HG03175 (cell line): ENCODE results near the gene ERBB4.
"Not testable (repeated sequence)": the region's sequence is repeated elsewhere in the genome, so short reads cannot be mapped to it uniquely, and the experiment has no call there.

Experiments used
- ATAC-seq: cut with Tn5 transposase; IDR thresholded peaks from one replicate; pipeline ENCODE4 v1.9.1; 2021; ENCODE audit warnings: mild to moderate bottlenecking, moderate library complexity; ENCODE audit not compliant: unreplicated experiment

Gene ERBB4

DNA sequence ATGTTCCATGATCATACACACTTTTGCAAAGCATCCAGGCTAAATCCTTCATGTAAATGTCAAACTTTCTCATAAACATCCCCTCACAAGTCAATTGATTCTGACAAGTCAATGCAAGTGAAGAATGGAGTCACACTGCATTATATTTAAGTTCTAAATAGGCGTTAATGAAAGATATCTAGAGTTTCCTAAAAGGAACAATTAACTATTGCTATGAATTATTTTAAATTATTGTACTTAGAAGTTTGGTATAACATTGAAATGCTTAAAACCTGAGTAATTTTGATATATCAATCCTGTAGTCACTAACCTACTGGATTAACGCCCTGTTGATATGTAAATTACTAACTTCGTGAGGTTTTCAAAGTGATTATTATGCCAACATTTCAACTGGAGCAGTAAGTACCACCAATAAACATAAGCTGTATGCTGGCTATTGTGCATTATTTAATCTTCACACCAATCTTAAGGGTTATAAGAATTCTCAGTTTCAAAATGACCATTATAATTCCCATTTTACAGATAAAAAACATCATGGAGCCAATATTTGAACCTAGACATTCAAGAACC lies 884.3 kb downstream of the ERBB4 start:
- ATAC-seq, result no peak

DNA sequence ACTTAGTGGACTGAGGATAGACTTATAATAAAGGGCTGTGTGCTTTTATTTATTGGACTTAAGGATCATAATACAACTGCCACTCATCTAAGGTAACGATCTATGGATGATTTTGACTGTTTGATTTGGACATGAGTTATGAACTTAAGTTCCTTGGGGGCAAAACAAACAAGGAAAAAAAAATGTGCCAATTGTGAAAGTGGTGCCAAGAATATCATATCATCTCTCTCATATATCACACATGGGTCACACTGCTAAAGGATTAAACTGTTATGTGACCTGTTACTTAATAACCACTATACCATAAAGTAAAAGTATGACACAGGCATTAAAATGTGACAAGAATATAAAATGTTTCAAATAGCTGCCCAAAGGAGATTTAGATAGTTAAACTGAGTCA lies 886.3 kb downstream of the ERBB4 start:
- ATAC-seq, result no peak

DNA sequence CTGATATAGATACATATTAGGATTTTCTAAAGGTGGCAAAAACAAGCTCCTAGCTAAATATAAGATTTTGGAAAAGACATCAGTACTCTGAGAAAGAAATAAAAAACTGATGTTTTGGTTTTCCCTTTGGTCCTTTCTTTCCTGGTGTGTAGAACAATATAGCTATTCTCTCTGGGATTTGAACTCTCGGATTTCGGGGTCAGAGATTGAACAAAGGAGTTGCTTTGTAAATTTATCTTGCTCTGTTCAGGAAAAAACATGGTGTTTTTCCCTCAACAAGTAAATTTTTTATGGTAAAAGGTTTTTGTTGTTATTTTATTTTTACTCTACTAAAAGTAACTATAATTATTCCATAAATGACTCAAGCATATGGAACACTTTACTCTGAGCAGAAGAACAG lies 889.3 kb downstream of the ERBB4 start:
- no peak for ATAC-seq

DNA sequence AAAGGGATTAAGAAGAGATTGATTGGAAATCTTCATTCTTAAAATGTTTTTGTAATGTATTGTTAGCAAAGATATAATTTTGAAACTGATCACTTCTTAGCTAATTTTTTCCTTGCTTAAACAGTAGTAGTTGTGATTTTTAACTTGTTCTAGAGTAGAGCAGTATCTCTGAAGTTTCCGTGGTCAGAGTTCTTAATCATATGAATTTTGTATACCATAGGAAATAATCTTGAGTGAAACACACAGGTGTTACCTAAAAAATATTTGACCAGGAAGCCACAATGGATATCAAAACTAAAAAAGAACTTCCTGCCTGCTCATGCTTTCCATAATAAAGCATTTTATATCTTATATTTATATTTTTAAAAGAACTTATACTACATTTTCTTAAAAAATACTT lies 907.1 kb downstream of the ERBB4 start:
- no peak for ATAC-seq

GRCh38 chr2:211623096-211623495 lies 915.5 kb downstream of the ERBB4 start:
- ATAC-seq, result no peak

- no peak for ATAC-seq
Observed at GRCh38 chr2:211620986-211621385, 917.6 kb downstream of the ERBB4 start.

GRCh38 chr2:211617803-211618202 lies 920.8 kb downstream of the ERBB4 start:
- ATAC-seq, result no peak

GRCh38 chr2:211611621-211612020 lies 927.0 kb downstream of the ERBB4 start:
- no peak for ATAC-seq

GRCh38 chr2:211611061-211611518 lies 927.5 kb downstream of the ERBB4 start:
- ATAC-seq, result peak; percentile 76

DNA sequence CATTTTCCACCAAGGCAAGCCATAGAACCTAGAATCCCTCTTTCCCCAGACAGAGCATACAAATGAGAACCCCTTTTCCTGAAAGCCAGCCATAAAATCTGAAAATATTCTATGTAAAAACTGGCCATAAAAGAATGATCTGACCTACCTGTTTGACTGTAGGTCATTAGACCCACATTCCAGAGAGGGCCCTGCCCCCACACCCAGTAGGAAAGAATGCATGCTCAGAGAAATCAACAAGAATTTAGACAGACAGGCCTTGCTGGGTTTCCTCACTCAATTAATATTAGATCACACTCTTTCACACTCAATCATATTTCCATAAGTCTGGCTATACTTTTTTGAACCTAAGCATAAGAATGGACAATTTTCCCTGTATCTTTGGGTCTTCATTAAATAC lies 929.5 kb downstream of the ERBB4 start:
- ATAC-seq, result no peak

DNA sequence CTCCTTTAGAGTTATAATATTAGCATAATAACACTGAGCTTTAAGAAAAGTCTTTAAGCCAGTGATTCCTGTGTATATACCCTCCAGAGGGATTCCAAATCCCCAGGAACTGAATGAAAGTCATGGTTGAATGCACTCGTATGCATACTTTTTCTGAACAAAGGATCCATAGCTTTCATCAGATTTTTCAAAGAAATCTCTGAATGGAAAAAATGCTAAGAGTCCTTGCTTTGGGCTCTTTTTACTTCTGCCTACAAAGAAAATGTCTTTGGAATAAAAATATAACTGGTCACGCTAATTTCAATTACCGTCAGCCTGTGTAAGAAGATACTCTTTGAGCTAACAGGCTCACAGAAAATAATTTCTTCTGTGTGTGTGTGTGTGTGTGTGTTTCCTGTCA lies 939.5 kb downstream of the ERBB4 start:
- no peak for ATAC-seq

GRCh38 chr2:211598238-211598637 lies 940.4 kb downstream of the ERBB4 start:
- ATAC-seq, result no peak

DNA sequence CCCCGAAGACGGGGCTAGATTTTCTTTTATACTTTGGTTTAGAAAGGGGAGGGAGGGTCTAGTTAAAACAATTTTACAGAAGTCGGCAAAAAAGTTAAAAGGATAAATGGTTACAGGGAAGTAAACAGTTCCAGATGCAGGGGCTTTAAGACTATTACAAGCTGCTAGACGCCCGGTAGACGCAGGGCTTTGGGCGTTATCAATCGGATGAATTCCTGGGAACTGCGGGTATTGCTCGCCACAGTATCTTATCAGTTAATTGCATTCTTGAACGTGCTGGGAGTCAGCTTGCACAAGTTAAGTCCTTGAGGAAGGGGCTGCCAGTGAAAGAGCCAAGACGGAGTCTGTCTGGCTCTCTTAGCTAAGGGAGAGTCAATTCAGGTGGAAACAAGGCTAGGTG lies 946.6 kb downstream of the ERBB4 start:
- not testable (repeated sequence) for ATAC-seq

DNA sequence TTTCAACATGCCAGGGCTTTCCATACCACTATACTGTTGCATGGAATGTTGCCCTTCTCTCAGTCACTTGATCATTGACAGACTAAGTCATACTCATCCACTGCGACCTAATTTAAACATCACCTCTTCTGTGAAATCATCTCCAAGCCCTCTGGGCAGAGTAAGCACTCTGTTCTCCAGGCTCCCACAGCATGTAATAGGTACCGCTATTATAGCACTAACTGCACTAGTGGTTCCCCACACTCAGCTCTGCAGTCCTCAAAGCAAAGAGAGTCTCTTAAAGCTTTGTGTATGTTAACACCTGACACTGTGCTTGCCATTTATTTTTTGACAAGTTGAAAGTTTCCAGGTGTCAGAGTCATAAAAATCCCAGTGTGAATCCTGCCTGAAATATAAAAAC lies 947.2 kb downstream of the ERBB4 start:
- ATAC-seq, result no peak

DNA sequence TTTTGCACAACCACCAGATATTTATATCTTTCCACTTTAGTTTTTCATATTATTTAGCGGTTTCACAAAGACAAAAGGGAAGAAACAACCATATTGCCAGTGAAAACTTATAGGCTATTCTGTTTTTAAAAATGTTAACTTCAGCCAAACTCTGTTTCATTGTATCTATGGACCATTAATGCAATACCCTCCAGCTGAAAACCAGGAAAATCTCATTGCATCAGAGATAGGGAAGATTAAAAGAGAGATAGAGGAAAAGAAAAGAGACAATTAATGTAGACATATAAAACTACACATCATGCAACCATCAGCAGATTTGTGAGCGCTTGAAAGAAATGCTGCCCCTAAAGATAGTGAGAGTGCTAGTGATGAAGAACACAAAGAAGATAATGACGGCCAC lies 970.2 kb downstream of the ERBB4 start:
- ATAC-seq, result no peak

GRCh38 chr2:211564441-211564840 lies 974.2 kb downstream of the ERBB4 start:
- no peak for ATAC-seq

GRCh38 chr2:211545582-211545981 lies 993.0 kb downstream of the ERBB4 start:
- ATAC-seq, result no peak

- no peak for ATAC-seq
Observed at GRCh38 chr2:211534632-211535031, 1004.0 kb downstream of the ERBB4 start.

- ATAC-seq, result not testable (repeated sequence)
Observed at GRCh38 chr2:211524248-211524647, 1014.4 kb downstream of the ERBB4 start.

DNA sequence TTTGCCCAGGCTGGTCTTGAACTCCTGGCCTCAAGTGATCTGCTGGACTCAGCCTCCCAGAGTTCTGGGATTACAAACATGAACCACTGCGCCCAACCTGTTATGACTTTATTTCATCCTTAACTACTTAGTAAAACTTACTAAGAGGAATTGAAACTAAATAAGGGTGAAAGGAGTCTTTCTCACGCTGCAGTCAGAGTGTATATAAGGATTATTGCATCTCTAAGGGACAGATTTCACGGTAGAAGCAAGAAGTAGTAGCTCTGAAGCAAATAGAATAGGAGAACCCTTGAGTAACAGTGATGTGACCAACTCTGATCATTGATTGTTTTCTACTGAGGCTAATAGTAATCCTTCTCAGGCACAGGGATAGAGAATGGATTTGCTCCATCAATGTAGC lies 1022.1 kb downstream of the ERBB4 start:
- no peak for ATAC-seq

DNA sequence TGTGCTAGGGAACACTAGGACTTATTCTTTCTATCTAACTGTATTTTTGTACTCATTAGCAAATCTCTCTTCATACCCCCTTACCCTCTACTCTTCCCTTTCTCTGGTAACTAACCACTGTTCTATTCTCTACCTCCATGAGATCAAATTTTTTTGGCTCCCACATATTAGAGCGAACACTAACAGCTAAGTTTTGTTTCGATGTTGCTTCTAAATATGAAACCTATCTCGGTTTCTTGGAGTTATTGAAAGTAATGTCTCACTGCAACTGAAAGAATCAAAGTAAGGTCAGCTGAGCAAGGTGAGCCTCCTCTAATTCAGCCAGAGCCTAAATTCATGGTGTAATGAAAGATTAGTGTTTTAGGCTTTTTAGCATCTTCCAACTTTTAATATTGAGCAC lies 1024.6 kb downstream of the ERBB4 start:
- ATAC-seq, result no peak

- no peak for ATAC-seq
Observed at GRCh38 chr2:211513446-211513845, 1025.2 kb downstream of the ERBB4 start.

DNA sequence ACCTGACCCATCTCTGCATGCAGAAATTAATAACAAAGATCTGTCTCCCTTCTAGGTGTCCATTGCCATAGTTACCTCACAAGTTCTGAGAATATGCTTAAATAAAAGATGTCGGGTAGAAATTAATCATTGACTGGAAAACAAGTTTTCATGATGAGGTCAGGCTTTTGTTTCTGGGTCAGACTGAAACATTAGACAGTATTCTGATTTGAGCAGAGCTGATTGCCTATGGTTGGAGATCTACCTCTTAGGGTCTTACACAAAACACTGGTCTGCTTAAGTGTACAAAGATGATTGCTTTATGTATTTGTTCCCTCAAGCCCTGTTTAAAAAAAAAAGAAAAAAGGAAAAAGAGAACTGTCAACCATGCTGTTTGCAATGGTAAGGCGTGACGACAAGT lies 1025.8 kb downstream of the ERBB4 start:
- ATAC-seq, result no peak
